Endodermal cell (in vitro differentiated cells): ENCODE measurements around the gene CKAP2L. TPM values are rescaled to one million over a fixed set of nuclear protein-coding genes. Genes with fewer than 3 reads are reported as not detected.

Source experiments
- DNase-seq: peaks from one replicate; pipeline ENCODE4 v3.0.0-alpha.2; 2017
- H3K27ac ChIP-seq: 2 replicates; pipeline ENCODE4 v1.5.1; 2013; ENCODE audit warnings: mild to moderate bottlenecking, low read depth, low read length, moderate library complexity
- H3K27me3 ChIP-seq: 2 replicates; pipeline ENCODE4 v1.6.1; 2013; ENCODE audit warnings: mild to moderate bottlenecking, low read length, moderate library complexity; ENCODE audit not compliant: insufficient read depth, control insufficient read depth, poor library complexity, severe bottlenecking
- H3K36me3 ChIP-seq: 2 replicates; pipeline ENCODE4 v1.7.0; 2013; ENCODE audit warnings: mild to moderate bottlenecking, low read length, moderate library complexity; ENCODE audit not compliant: control insufficient read depth, insufficient read depth
- H3K4me1 ChIP-seq: one replicate; pipeline ENCODE4 v1.7.0; 2013; ENCODE audit warnings: low read length; ENCODE audit not compliant: control insufficient read depth, insufficient read depth
- H3K4me3 ChIP-seq: 2 replicates; pipeline ENCODE4 v1.5.1; 2013; ENCODE audit warnings: mild to moderate bottlenecking, low read length, moderate library complexity
- H3K9ac ChIP-seq: 2 replicates; pipeline ENCODE4 v1.6.1; 2013; ENCODE audit warnings: mild to moderate bottlenecking, low read length, moderate library complexity; ENCODE audit not compliant: poor library complexity, severe bottlenecking; ENCODE audit errors: extremely low read depth
- H3K9me3 ChIP-seq: 2 replicates; pipeline ENCODE4 v1.6.1; 2013; ENCODE audit warnings: mild to moderate bottlenecking, low read length, moderate library complexity; ENCODE audit not compliant: control insufficient read depth
- H3K27ac Mint-ChIP-seq: 2 replicates; pipeline ENCODE4 v1.8.0; 2020; ENCODE audit warnings: mixed read lengths
- H3K27me3 Mint-ChIP-seq: 2 replicates; pipeline ENCODE4 v1.8.0; 2021; ENCODE audit warnings: mild to moderate bottlenecking, mixed read lengths; ENCODE audit not compliant: insufficient read depth
- H3K36me3 Mint-ChIP-seq: 2 replicates; pipeline ENCODE4 v1.8.0; 2020; ENCODE audit warnings: low read depth, mixed read lengths
- H3K4me1 Mint-ChIP-seq: 2 replicates; pipeline ENCODE4 v1.8.0; 2020; ENCODE audit warnings: mixed read lengths
- H3K4me3 Mint-ChIP-seq: 2 replicates; pipeline ENCODE4 v1.8.0; 2020; ENCODE audit warnings: mild to moderate bottlenecking, moderate library complexity, mixed read lengths
- H3K9me3 Mint-ChIP-seq: 2 replicates; pipeline ENCODE4 v1.8.0; 2020; ENCODE audit warnings: mild to moderate bottlenecking, mixed read lengths
- WGBS, 2 experiments: methylation state at CpG; one replicate each; pipeline versions ENCODE4 v1.1.5 to v1.1.7; 2013; ENCODE audit warnings: missing lambda C conversion rate in 2 of 2, mixed read lengths in 1 of 2; ENCODE audit not compliant: insufficient coverage in 1 of 2, insufficient read length in 1 of 2; 5-methylcytosine and 5-hydroxymethylcytosine counted together
- total RNA-seq, 2 donors: library from RNA; stranded (reverse); fragmentation: NEBNext Ultra II Directional in 1 of 2; extraction: Animal tissue kit (Norgen Biotek cat#: 25700) in 1 of 2; gene quantifications; 2 replicates in 1 of 2; 3 replicates in 1 of 2; pipeline ENCODE4 v1.2.1, GENCODE V29; 2021
- TF ChIP-seq, protein P1 (sequence below): fragments of 200-600 bp; sonication (generic); conservative IDR thresholded peaks from 2 replicates; pipeline ENCODE4 v1.5.0; 2021; ENCODE audit warnings: antibody characterized with exemption, mild to moderate bottlenecking

Gene CKAP2L
- total RNA-seq, 2 donors from 2014 or later, result 20.1 to 30.3 TPM

DNA sequence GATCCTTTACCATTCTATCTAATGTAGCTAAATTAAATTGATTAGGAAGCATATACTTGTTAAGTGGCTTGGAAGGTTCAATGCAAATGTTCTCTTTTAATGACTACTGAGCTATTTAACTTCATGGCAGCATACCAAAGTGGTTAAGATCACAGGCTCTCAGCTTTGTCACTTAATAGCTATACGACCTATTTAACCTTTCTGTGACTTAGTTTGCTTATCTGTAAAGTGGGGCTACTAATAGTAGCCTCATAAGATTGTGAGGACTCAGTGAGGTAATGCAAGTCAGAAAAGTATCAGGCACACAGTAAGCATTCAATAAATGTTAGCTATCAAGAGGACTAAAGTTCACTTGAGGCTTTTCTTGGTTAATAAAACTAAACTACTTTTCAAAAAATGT, 4.3 kb downstream of the CKAP2L start:
- peaks cover 25% of the 10 kb centered on the region for H3K4me1 Mint-ChIP-seq
- Histone ChIP-seq H3K4me1 (peaks cover 12% of the 10 kb centered on the region), H3K9ac (no peak overlapping the region), H3K36me3 (peaks cover 56% of the 10 kb centered on the region), H3K27me3 (no peaks in the 10 kb centered on the region), H3K4me3 (no peak overlapping the region), H3K9me3 (no peaks in the 10 kb centered on the region), H3K27ac (no peak overlapping the region)
- TF ChIP-seq, protein P1, sequence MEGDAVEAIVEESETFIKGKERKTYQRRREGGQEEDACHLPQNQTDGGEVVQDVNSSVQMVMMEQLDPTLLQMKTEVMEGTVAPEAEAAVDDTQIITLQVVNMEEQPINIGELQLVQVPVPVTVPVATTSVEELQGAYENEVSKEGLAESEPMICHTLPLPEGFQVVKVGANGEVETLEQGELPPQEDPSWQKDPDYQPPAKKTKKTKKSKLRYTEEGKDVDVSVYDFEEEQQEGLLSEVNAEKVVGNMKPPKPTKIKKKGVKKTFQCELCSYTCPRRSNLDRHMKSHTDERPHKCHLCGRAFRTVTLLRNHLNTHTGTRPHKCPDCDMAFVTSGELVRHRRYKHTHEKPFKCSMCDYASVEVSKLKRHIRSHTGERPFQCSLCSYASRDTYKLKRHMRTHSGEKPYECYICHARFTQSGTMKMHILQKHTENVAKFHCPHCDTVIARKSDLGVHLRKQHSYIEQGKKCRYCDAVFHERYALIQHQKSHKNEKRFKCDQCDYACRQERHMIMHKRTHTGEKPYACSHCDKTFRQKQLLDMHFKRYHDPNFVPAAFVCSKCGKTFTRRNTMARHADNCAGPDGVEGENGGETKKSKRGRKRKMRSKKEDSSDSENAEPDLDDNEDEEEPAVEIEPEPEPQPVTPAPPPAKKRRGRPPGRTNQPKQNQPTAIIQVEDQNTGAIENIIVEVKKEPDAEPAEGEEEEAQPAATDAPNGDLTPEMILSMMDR, result no peak
- 96 to 100% methylated on average over 1 of the region's 1 CpG for WGBS, 2 experiments
- H3K9me3 Mint-ChIP-seq, result no peaks in the 10 kb centered on the region
- H3K36me3 Mint-ChIP-seq, result peaks cover 28% of the 10 kb centered on the region
- no peak overlapping the region for H3K27ac Mint-ChIP-seq
- DNase-seq, result no peak
- H3K4me3 Mint-ChIP-seq, result no peak overlapping the region
- no peaks in the 10 kb centered on the region for H3K27me3 Mint-ChIP-seq

DNA sequence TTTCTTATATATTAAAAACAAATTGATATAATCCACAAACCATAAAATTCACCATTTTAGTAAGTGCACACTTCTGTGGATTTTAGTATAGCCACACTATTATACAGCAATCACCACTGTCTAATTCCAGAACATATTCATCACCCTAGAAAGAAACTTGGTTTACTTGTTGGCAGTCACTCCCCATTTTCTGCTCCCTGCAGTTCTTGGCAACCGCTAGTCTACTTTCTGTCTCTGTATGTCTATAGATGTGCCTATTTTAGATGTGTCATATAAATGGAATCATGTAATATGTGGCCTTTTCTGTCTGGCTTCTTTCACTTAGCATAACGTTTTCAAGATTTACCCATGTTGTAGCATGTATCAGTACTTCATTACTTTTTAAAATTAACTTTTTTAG, 5.7 kb downstream of the CKAP2L start:
- Histone ChIP-seq H3K27me3 (no peaks in the 10 kb centered on the region), H3K9ac (no peak overlapping the region), H3K36me3 (peaks cover 69% of the 10 kb centered on the region), H3K27ac (no peak overlapping the region), H3K4me3 (no peak overlapping the region), H3K9me3 (no peaks in the 10 kb centered on the region), H3K4me1 (peaks cover 11% of the 10 kb centered on the region)
- no peaks in the 10 kb centered on the region for H3K9me3 Mint-ChIP-seq
- H3K4me3 Mint-ChIP-seq, result no peak overlapping the region
- TF ChIP-seq, protein P1, result no peak
- no peak for DNase-seq
- WGBS, 2 experiments, result 60 to 95% methylated on average over 1 to 2 of the region's 2 CpGs
- no peaks in the 10 kb centered on the region for H3K27me3 Mint-ChIP-seq
- peaks cover 32% of the 10 kb centered on the region for H3K4me1 Mint-ChIP-seq
- no peak overlapping the region for H3K27ac Mint-ChIP-seq
- H3K36me3 Mint-ChIP-seq, result peaks cover 42% of the 10 kb centered on the region

DNA sequence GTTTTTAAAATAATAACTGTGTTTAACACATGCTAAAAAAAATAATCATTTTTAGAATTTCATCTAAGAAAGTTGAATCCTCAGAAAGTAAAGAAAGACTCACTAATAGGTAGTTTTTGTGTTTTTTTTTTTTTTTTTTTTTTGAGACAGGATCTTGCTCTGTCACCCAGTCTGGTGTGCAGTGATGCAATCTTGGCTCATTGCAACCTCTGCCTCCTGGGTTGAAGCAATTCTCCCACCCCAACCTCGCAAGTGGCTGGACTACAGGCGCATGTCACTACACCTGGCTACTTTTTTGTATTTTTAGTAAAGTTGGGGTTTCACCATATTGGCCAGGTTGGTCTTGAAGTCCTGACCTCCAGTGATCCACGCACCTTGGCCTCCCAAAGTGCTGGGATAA, 7.1 kb downstream of the CKAP2L start:
- DNase-seq, result no peak
- Histone ChIP-seq H3K9me3 (no peaks in the 10 kb centered on the region), H3K4me3 (no peak overlapping the region), H3K27me3 (no peaks in the 10 kb centered on the region), H3K9ac (no peak overlapping the region), H3K27ac (no peak overlapping the region), H3K4me1 (peaks cover 4% of the 10 kb centered on the region), H3K36me3 (peaks cover 82% of the 10 kb centered on the region)
- peaks cover 18% of the 10 kb centered on the region for H3K4me1 Mint-ChIP-seq
- TF ChIP-seq, protein P1, result no peak
- H3K9me3 Mint-ChIP-seq, result no peaks in the 10 kb centered on the region
- H3K36me3 Mint-ChIP-seq, result peaks cover 53% of the 10 kb centered on the region
- H3K4me3 Mint-ChIP-seq, result no peak overlapping the region
- no peak overlapping the region for H3K27ac Mint-ChIP-seq
- no peaks in the 10 kb centered on the region for H3K27me3 Mint-ChIP-seq
- 97 to 100% methylated on average over 1 to 3 of the region's 3 CpGs for WGBS, 2 experiments
